Measurements from ENCODE around the gene NR1I3. TPM values are rescaled to one million over a fixed set of nuclear protein-coding genes. Genes with fewer than 3 reads are reported as not detected.

The NR1I3 gene
- total RNA-seq (2022; extraction: Qiagen RNA extraction), result 0.07 TPM in 1 of 5 replicates, not detected in the others

GRCh38 chr1:161238039-161238473 lies at the start of gene NR1I3:
NR1I3 (minus strand) TSS chr1:161238203; CDS start chr1:161236565, 1,638 bp downstream.

GRCh38 chr1:161258439-161259344 lies 20.7 kb upstream of the NR1I3 start, which contains the start of gene PCP4L1:
PCP4L1 (plus strand) TSS chr1:161258745; CDS start chr1:161258975, 230 bp downstream.

GRCh38 chr1:161225534-161226319 lies 12.3 kb downstream of the NR1I3 start, which contains the start of gene TOMM40L:
TOMM40L (plus strand) TSS chr1:161226060; CDS start chr1:161226490, 430 bp downstream.

GRCh38 chr1:161215076-161215475 lies 22.9 kb downstream of the NR1I3 start, which contains the start of gene FCER1G:
FCER1G (plus strand) TSS chr1:161215295; CDS start chr1:161215322, 27 bp downstream.

GRCh38 chr1:161201836-161202712 lies 35.9 kb downstream of the NR1I3 start, which contains the start of gene NDUFS2:
NDUFS2 (plus strand) TSS chr1:161202367; CDS start chr1:161202386, 19 bp downstream.

GRCh38 chr1:161198897-161199431 lies 39.0 kb downstream of the NR1I3 start, which contains the start of gene ADAMTS4:
ADAMTS4 (minus strand) TSS chr1:161199054; CDS start chr1:161198627, 427 bp downstream.

Other genes with a start within 250 kb of the NR1I3 start
- gene F11R, start 217.1 kb downstream of the NR1I3 start, total RNA-seq (2022; extraction: Qiagen RNA extraction), result 48.2 to 73.2 TPM (median 62.9 TPM) in 5 replicates
- 0.15 to 0.48 TPM (median 0.26 TPM) in 3 of 5 replicates, not detected in the others for gene TSTD1, start 199.2 kb downstream of the NR1I3 start, total RNA-seq (2022; extraction: Qiagen RNA extraction)
- gene USF1, start 192.2 kb downstream of the NR1I3 start, total RNA-seq (2022; extraction: Qiagen RNA extraction), result 42.5 to 51.3 TPM (median 49.0 TPM) in 5 replicates
- 0.07 to 0.09 TPM (median 0.07 TPM) in 5 replicates for gene ARHGAP30, start 168.3 kb downstream of the NR1I3 start, total RNA-seq (2022; extraction: Qiagen RNA extraction)
- 1.6 to 1.9 TPM (median 1.8 TPM) in 5 replicates for gene NECTIN4, start 148.6 kb downstream of the NR1I3 start, total RNA-seq (2022; extraction: Qiagen RNA extraction)
- gene KLHDC9, start 139.8 kb downstream of the NR1I3 start, total RNA-seq (2022; extraction: Qiagen RNA extraction), result 1.8 to 2.1 TPM (median 1.8 TPM) in 5 replicates
- gene PFDN2, start 120.2 kb downstream of the NR1I3 start, total RNA-seq (2022; extraction: Qiagen RNA extraction), result 98.5 to 110 TPM (median 106 TPM) in 5 replicates
- gene NIT1, start 120.1 kb downstream of the NR1I3 start, total RNA-seq (2022; extraction: Qiagen RNA extraction), result 25.8 to 32.2 TPM (median 31.0 TPM) in 5 replicates
- gene DEDD, start 105.5 kb downstream of the NR1I3 start, total RNA-seq (2022; extraction: Qiagen RNA extraction), result 30.9 to 35.3 TPM (median 31.4 TPM) in 5 replicates
- gene UFC1, start 84.2 kb downstream of the NR1I3 start, total RNA-seq (2022; extraction: Qiagen RNA extraction), result 87.5 to 144 TPM (median 90.2 TPM) in 5 replicates
- gene USP21, start 78.7 kb downstream of the NR1I3 start, total RNA-seq (2022; extraction: Qiagen RNA extraction), result 15.8 to 24.1 TPM (median 22.5 TPM) in 5 replicates
- 12.2 to 15.7 TPM (median 15.2 TPM) in 5 replicates for gene PPOX, start 71.8 kb downstream of the NR1I3 start, total RNA-seq (2022; extraction: Qiagen RNA extraction)
- gene B4GALT3, start 60.7 kb downstream of the NR1I3 start, total RNA-seq (2022; extraction: Qiagen RNA extraction), result 20.3 to 25.7 TPM (median 24.3 TPM) in 5 replicates
- 0.01 to 0.02 TPM (median 0.01 TPM) in 4 of 5 replicates, not detected in the other for gene ADAMTS4, start 39.1 kb downstream of the NR1I3 start, total RNA-seq (2022; extraction: Qiagen RNA extraction)
- 78.6 to 115 TPM (median 82.0 TPM) in 5 replicates for gene NDUFS2, start 35.8 kb downstream of the NR1I3 start, total RNA-seq (2022; extraction: Qiagen RNA extraction)
- 0.17 to 0.33 TPM in 2 of 5 replicates, not detected in the others for gene FCER1G, start 22.9 kb downstream of the NR1I3 start, total RNA-seq (2022; extraction: Qiagen RNA extraction)
- gene APOA2, start 14.6 kb downstream of the NR1I3 start, total RNA-seq (2022; extraction: Qiagen RNA extraction), result 0.95 to 1.9 TPM in 2 of 5 replicates, not detected in the others
- 10.6 to 12.5 TPM (median 12.2 TPM) in 5 replicates for gene TOMM40L, start 12.1 kb downstream of the NR1I3 start, total RNA-seq (2022; extraction: Qiagen RNA extraction)
- gene PCP4L1, start 20.5 kb upstream of the NR1I3 start, total RNA-seq (2022; extraction: Qiagen RNA extraction), result 0.06 to 0.15 TPM (median 0.07 TPM) in 5 replicates
- gene MPZ, start 71.8 kb upstream of the NR1I3 start, total RNA-seq (2022; extraction: Qiagen RNA extraction), result 0.12 to 0.36 TPM (median 0.24 TPM) in 5 replicates
- gene SDHC, start 76.2 kb upstream of the NR1I3 start, total RNA-seq (2022; extraction: Qiagen RNA extraction), result 238 to 251 TPM (median 241 TPM) in 5 replicates
- 0.16 to 0.22 TPM (median 0.18 TPM) in 5 replicates for gene CFAP126, start 129.7 kb upstream of the NR1I3 start, total RNA-seq (2022; extraction: Qiagen RNA extraction)

Measured in A549 treated with AZD2906 at 1 μM for 4 hours (cell line).